NCI-H1092 treated with DMSO at 0.1 percent for 48 hours (cell line): Measurements from ENCODE around the gene RBM11.

Experiments
- DNase-seq: peaks from one replicate; lab custom pipeline; 2025; lab: John Stamatoyannopoulos, UW

RBM11 gene

GRCh38 chr21:14271053-14271452, 55.1 kb downstream of the RBM11 start:
- no peak for DNase-seq

- DNase-seq, result no peak
These were observed 55.7 kb downstream of the RBM11 start for GRCh38 chr21:14271641-14272040.

- no peak for DNase-seq
These were observed 58.0 kb downstream of the RBM11 start for GRCh38 chr21:14273736-14274538.

- no peak for DNase-seq
These were observed 59.8 kb downstream of the RBM11 start for GRCh38 chr21:14275702-14276205.
